HUES64 (cell line): ENCODE data around the gene ATXN1.

Source experiments
- H3K27ac ChIP-seq: 2 replicates; pipeline ENCODE4 v1.7.0; 2013; ENCODE audit warnings: low read depth, low read length, inconsistent platforms
- H3K27me3 ChIP-seq: 2 replicates; pipeline ENCODE4 v1.6.1; 2013; ENCODE audit warnings: mild to moderate bottlenecking, low read length; ENCODE audit not compliant: insufficient read depth
- H3K36me3 ChIP-seq: 2 replicates; pipeline ENCODE4 v1.6.1; 2013; ENCODE audit warnings: mild to moderate bottlenecking, low read length; ENCODE audit not compliant: insufficient read depth
- H3K4me1 ChIP-seq: 2 replicates; pipeline ENCODE4 v1.6.1; 2013; ENCODE audit warnings: mild to moderate bottlenecking, low read length, moderate library complexity; ENCODE audit not compliant: insufficient read depth
- H3K4me3 ChIP-seq: 2 replicates; pipeline ENCODE4 v1.5.1; 2013; ENCODE audit warnings: mild to moderate bottlenecking, low read length, moderate library complexity
- H3K9ac ChIP-seq: 2 replicates; pipeline ENCODE4 v1.6.1; 2013; ENCODE audit warnings: mild to moderate bottlenecking, low read depth, low read length
- H3K9me3 ChIP-seq: 2 replicates; pipeline ENCODE4 v1.6.1; 2013; ENCODE audit warnings: low read depth, low read length; ENCODE audit not compliant: insufficient read depth
- WGBS: fragments of 150-250, 120-280 bp; methylation state at CpG from one replicate; pipeline ENCODE4 v1.1.7; 2013; ENCODE audit warnings: missing lambda C conversion rate; 5-methylcytosine and 5-hydroxymethylcytosine counted together

The ATXN1 gene

GRCh38 chr6:16567071-16567470 lies 194.2 kb downstream of the ATXN1 start:
- Histone ChIP-seq H3K4me1 (no peaks in the 10 kb centered on the region), H3K27me3 (no peaks in the 10 kb centered on the region), H3K27ac (no peak overlapping the region), H3K9me3 (no peaks in the 10 kb centered on the region), H3K9ac (no peak overlapping the region), H3K36me3 (no peaks in the 10 kb centered on the region), H3K4me3 (no peak overlapping the region)
- 100% methylated on average over 1 of the region's 1 CpG for WGBS

- H3K27me3 ChIP-seq, result no peaks in the 10 kb centered on the region
- no peaks in the 10 kb centered on the region for H3K36me3 ChIP-seq
- H3K9ac ChIP-seq, result no peak overlapping the region
- H3K27ac ChIP-seq, result no peak overlapping the region
- H3K4me3 ChIP-seq, result no peak overlapping the region
- no peaks in the 10 kb centered on the region for H3K9me3 ChIP-seq
- H3K4me1 ChIP-seq, result peaks cover 3% of the 10 kb centered on the region
- 92% methylated on average over 1 of the region's 2 CpGs for WGBS
Observed at GRCh38 chr6:16564436-16564835, 196.8 kb downstream of the ATXN1 start.

- H3K27me3 ChIP-seq, result no peaks in the 10 kb centered on the region
- 98% methylated on average over 10 of the region's 10 CpGs for WGBS
Observed at GRCh38 chr6:16563628-16564240, 197.5 kb downstream of the ATXN1 start.

GRCh38 chr6:16562498-16562897 lies 198.8 kb downstream of the ATXN1 start:
- Histone ChIP-seq H3K36me3 (no peaks in the 10 kb centered on the region), H3K27me3 (no peaks in the 10 kb centered on the region), H3K27ac (no peak overlapping the region), H3K4me1 (peaks cover 3% of the 10 kb centered on the region), H3K9me3 (no peaks in the 10 kb centered on the region), H3K4me3 (no peak overlapping the region), H3K9ac (no peak overlapping the region)
- 96% methylated on average over 2 of the region's 2 CpGs for WGBS

More at GRCh38 chr6:16563628-16564240, 197.5 kb downstream of the ATXN1 start:
- Histone ChIP-seq H3K4me3 (no peak overlapping the region), H3K36me3 (no peaks in the 10 kb centered on the region), H3K9ac (no peak overlapping the region), H3K27ac (no peak overlapping the region), H3K9me3 (no peaks in the 10 kb centered on the region), H3K4me1 (peaks cover 3% of the 10 kb centered on the region)

- Histone ChIP-seq H3K4me1 (peaks cover 3% of the 10 kb centered on the region), H3K4me3 (no peak overlapping the region), H3K9ac (no peak overlapping the region), H3K36me3 (no peaks in the 10 kb centered on the region), H3K27me3 (no peaks in the 10 kb centered on the region), H3K27ac (no peak overlapping the region), H3K9me3 (no peaks in the 10 kb centered on the region)
- WGBS, result 94% methylated on average over 3 of the region's 4 CpGs
Observed at GRCh38 chr6:16559071-16559470, 202.2 kb downstream of the ATXN1 start.

GRCh38 chr6:16555550-16555949 lies 205.7 kb downstream of the ATXN1 start:
- Histone ChIP-seq H3K27me3 (no peaks in the 10 kb centered on the region), H3K4me1 (peaks cover under 1% of the 10 kb centered on the region), H3K36me3 (no peaks in the 10 kb centered on the region), H3K4me3 (no peak overlapping the region), H3K9me3 (no peaks in the 10 kb centered on the region), H3K27ac (no peak overlapping the region), H3K9ac (no peak overlapping the region)
- WGBS, result 93% methylated on average over 3 of the region's 3 CpGs

- no peaks in the 10 kb centered on the region for H3K9me3 ChIP-seq
- no peaks in the 10 kb centered on the region for H3K36me3 ChIP-seq
- no peak overlapping the region for H3K27ac ChIP-seq
- no peak overlapping the region for H3K4me3 ChIP-seq
- H3K9ac ChIP-seq, result no peak overlapping the region
- no peaks in the 10 kb centered on the region for H3K4me1 ChIP-seq
- WGBS, result 96% methylated on average over 3 of the region's 3 CpGs
- H3K27me3 ChIP-seq, result no peaks in the 10 kb centered on the region
Observed at GRCh38 chr6:16553531-16553930, 207.7 kb downstream of the ATXN1 start.

- Histone ChIP-seq H3K9ac (no peak overlapping the region), H3K4me3 (no peak overlapping the region), H3K36me3 (no peaks in the 10 kb centered on the region), H3K27ac (no peak overlapping the region), H3K4me1 (no peaks in the 10 kb centered on the region), H3K9me3 (no peaks in the 10 kb centered on the region), H3K27me3 (no peaks in the 10 kb centered on the region)
- WGBS, result 86% methylated on average over 6 of the region's 6 CpGs
Observed at GRCh38 chr6:16551466-16551865, 209.8 kb downstream of the ATXN1 start.

- Histone ChIP-seq H3K27me3 (no peaks in the 10 kb centered on the region), H3K36me3 (no peaks in the 10 kb centered on the region), H3K9me3 (no peaks in the 10 kb centered on the region), H3K27ac (no peak overlapping the region), H3K9ac (no peak overlapping the region), H3K4me1 (0 out of 2 replicates have a peak, but pooled peaks cover 7% of the 10 kb centered on the region), H3K4me3 (no peak overlapping the region)
- 94% methylated on average over 2 of the region's 2 CpGs for WGBS
Observed at GRCh38 chr6:16548121-16548520, 213.1 kb downstream of the ATXN1 start.

- H3K4me1 ChIP-seq, result 0 out of 2 replicates have a peak, but pooled peaks cover 7% of the 10 kb centered on the region
- H3K9ac ChIP-seq, result no peak overlapping the region
- H3K27me3 ChIP-seq, result no peaks in the 10 kb centered on the region
- no peak overlapping the region for H3K4me3 ChIP-seq
- no peak overlapping the region for H3K27ac ChIP-seq
- no peaks in the 10 kb centered on the region for H3K36me3 ChIP-seq
- 90% methylated on average over 4 of the region's 4 CpGs for WGBS
- H3K9me3 ChIP-seq, result no peaks in the 10 kb centered on the region
Observed at GRCh38 chr6:16547587-16547986, 213.7 kb downstream of the ATXN1 start.

- H3K9ac ChIP-seq, result no peak overlapping the region
- WGBS, result 92% methylated on average over 3 of the region's 3 CpGs
- no peak overlapping the region for H3K4me3 ChIP-seq
- H3K36me3 ChIP-seq, result no peaks in the 10 kb centered on the region
- H3K27me3 ChIP-seq, result no peaks in the 10 kb centered on the region
- H3K9me3 ChIP-seq, result no peaks in the 10 kb centered on the region
- no peak overlapping the region for H3K27ac ChIP-seq
- 0 out of 2 replicates have a peak, but pooled peaks cover 7% of the 10 kb centered on the region for H3K4me1 ChIP-seq
Observed at GRCh38 chr6:16546861-16547260, 214.4 kb downstream of the ATXN1 start.

- no peak overlapping the region for H3K9ac ChIP-seq
- H3K9me3 ChIP-seq, result no peaks in the 10 kb centered on the region
- H3K36me3 ChIP-seq, result no peaks in the 10 kb centered on the region
- 91% methylated on average over 2 of the region's 2 CpGs for WGBS
- no peak overlapping the region for H3K27ac ChIP-seq
- 0 out of 2 replicates have a peak, but pooled peaks cover 7% of the 10 kb centered on the region for H3K4me1 ChIP-seq
- no peak overlapping the region for H3K4me3 ChIP-seq
- H3K27me3 ChIP-seq, result no peaks in the 10 kb centered on the region
Observed at GRCh38 chr6:16545382-16545781, 215.9 kb downstream of the ATXN1 start.
